ENCODE data around the gene FXYD6. TPM values are rescaled to one million over a fixed set of nuclear protein-coding genes. Genes with fewer than 3 reads are reported as not detected.

FXYD6 gene
- total and polyA plus RNA-seq, 2 of the 8 experiments (the other 6 are each of a cell fraction or from before 2014, with no cell fraction given), result 44.6 to 117 TPM

- H3K4me2 ChIP-seq (ENCODE audit: insufficient read depth in 1 of 2, low read depth in 2 of 2, low read length in 2 of 2), result peak overlapping the region; percentile 79 to 100
Measured at GRCh38 chr11:117795638-117796455, 80.6 kb downstream of the FXYD6 start.

More at GRCh38 chr11:117795638-117796455, 80.6 kb downstream of the FXYD6 start:
- no peak overlapping the region for H3K23ac ChIP-seq (ENCODE audit: insufficient read length)
- H3K79me2 ChIP-seq (ENCODE audit: control insufficient read depth in 1 of 2, insufficient read depth in 2 of 2, low read length in 2 of 2), result no peaks in the 10 kb centered on the region
- DNase-seq (ENCODE audit: low read depth in 1 of 2, low spot score in 2 of 2), result peak in 1 of 2 experiments; percentile 67
- H3K18ac ChIP-seq (ENCODE audit: extremely low read depth, low read length), result peak overlapping the region; percentile 78
- H3K14ac ChIP-seq (ENCODE audit: insufficient read length), result no peak overlapping the region
- peaks cover 0 to 2% of the 10 kb centered on the region in 2 experiments for H4K20me1 ChIP-seq (replicated peaks in 1 of 2; ENCODE audit: control insufficient read depth in 1 of 2, insufficient read depth in 2 of 2, low read length in 2 of 2)
- 3% methylated on average over 52 of the region's 53 CpGs; no CpG with 5 or more reads in 1 of the 2 experiments for WGBS, 2 experiments (ENCODE audit: extremely low coverage in 1 of 2, insufficient coverage in 1 of 2, insufficient read length in 1 of 2, insufficient replicate concordance in 2 of 2, low coverage in 1 of 2, low lambda C conversion rate in 2 of 2, missing lambda C conversion rate in 1 of 2)
- H3K79me1 ChIP-seq (ENCODE audit: low read depth, low read length), result no peaks in the 10 kb centered on the region
- TF ChIP-seq RXRA (IDR thresholded peaks at IDR 0.05; ENCODE audit: insufficient read depth, low read depth, low read length) (no peak), SUZ12 (IDR thresholded peaks at IDR 0.05; ENCODE audit: low read length) (peak; percentile 79), KDM4A (IDR thresholded peaks at IDR 0.05; ENCODE audit: low read depth, low read length, severe bottlenecking) (no peak), RFX5 (IDR thresholded peaks at IDR 0.05; ENCODE audit: borderline replicate concordance, low read depth, low read length) (no peak), RNF2 (IDR thresholded peaks at IDR 0.05; ENCODE audit: borderline replicate concordance, low read depth, low read length, missing control alignments, poor library complexity, severe bottlenecking) (peak; percentile 52), EP300 (IDR thresholded peaks at IDR 0.05; ENCODE audit: borderline replicate concordance in 1 of 2, low read depth in 2 of 2, low read length in 2 of 2) (no peak), SIX5 (IDR thresholded peaks at IDR 0.05; ENCODE audit: low read depth, low read length) (no peak), EZH2 (IDR thresholded peaks at IDR 0.05; ENCODE audit: low read depth, low read length, severe bottlenecking) (peak; percentile 87)
- TF ChIP-seq, protein P1, sequence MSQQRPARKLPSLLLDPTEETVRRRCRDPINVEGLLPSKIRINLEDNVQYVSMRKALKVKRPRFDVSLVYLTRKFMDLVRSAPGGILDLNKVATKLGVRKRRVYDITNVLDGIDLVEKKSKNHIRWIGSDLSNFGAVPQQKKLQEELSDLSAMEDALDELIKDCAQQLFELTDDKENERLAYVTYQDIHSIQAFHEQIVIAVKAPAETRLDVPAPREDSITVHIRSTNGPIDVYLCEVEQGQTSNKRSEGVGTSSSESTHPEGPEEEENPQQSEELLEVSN (IDR thresholded peaks at IDR 0.05), result 0 out of 2 replicates have a peak, but pooled peaks have one; percentile 56
- H3K27me3 ChIP-seq (replicated peaks in 1 of 4; ENCODE audit: control insufficient read depth in 3 of 4, extremely low read depth in 1 of 4, insufficient read depth in 3 of 4, low read length in 3 of 4), result peaks cover 27 to 66% (median 58%) of the 10 kb centered on the region in 4 experiments
- no peak overlapping the region for H3K4ac ChIP-seq (replicated peaks; ENCODE audit: insufficient read length, low read depth, low read length)
- no peak overlapping the region for H3K27ac ChIP-seq (ENCODE audit: low read depth, low read length)
- no peak overlapping the region for H3K9ac ChIP-seq (replicated peaks in 1 of 4; ENCODE audit: extremely low read depth in 1 of 4, low read depth in 3 of 4, low read length in 3 of 4)
- H3K9me3 ChIP-seq (ENCODE audit: insufficient read depth in 2 of 2, low read depth in 1 of 2, low read length in 1 of 2), result no peaks in the 10 kb centered on the region
- H3K36me3 ChIP-seq (ENCODE audit: control insufficient read depth in 2 of 4, insufficient read depth in 4 of 4, low read length in 3 of 4), result no peaks in the 10 kb centered on the region
- H4K91ac ChIP-seq (replicated peaks; ENCODE audit: insufficient read length, low read length), result no peak overlapping the region
- H3K4me3 ChIP-seq (ENCODE audit: extremely low read depth in 1 of 4, insufficient read depth in 2 of 4, low read depth in 3 of 4, low read length in 4 of 4), result peak overlapping the region; percentile 23 to 72 (median 54)
- H4K8ac ChIP-seq (ENCODE audit: extremely low read depth, insufficient read depth, low read length), result no peak overlapping the region
- H2BK15ac ChIP-seq (ENCODE audit: low read length), result no peak overlapping the region
- no peak overlapping the region for H2BK120ac ChIP-seq (replicated peaks; ENCODE audit: low read depth, low read length)
- H2BK12ac ChIP-seq (ENCODE audit: low read depth, low read length), result no peak overlapping the region; the same call in 1 of the 2 replicates
- ChIA-PET CTCF (ENCODE audit: partially characterized antibody) (interaction anchor here (3.6 to 5.1 kb wide), 2 partner anchors 12 to 370 kb away, joined by 10 to 30 read pairs; no protein-coding TSS in a partner anchor), POLR2A (ENCODE audit: partially characterized antibody) (no interaction called here)
- H2BK5ac ChIP-seq (ENCODE audit: low read depth, low read length), result peak overlapping the region; percentile 52; the same call in 1 of the 2 replicates
- no peak overlapping the region for H4K5ac ChIP-seq (ENCODE audit: insufficient read length, low read depth, low read length)
- H3K56ac ChIP-seq (replicated peaks; ENCODE audit: insufficient read length, low read depth, low read length), result no peak overlapping the region
- H3K4me1 ChIP-seq (replicated peaks in 1 of 4; ENCODE audit: control insufficient read depth in 3 of 4, insufficient read depth in 4 of 4, low read length in 3 of 4), result peaks cover 0 to 13% (median 6%) of the 10 kb centered on the region in 4 experiments; a peak in 5 of 7 replicates
- FAIRE-seq, result no peak
- peaks cover 16% of the 10 kb centered on the region for H3K23me2 ChIP-seq (ENCODE audit: low read depth, low read length)
- peak overlapping the region; percentile 94 for H2AFZ ChIP-seq (ENCODE audit: low read length)
- no peak overlapping the region for H2AK5ac ChIP-seq (ENCODE audit: low read depth, low read length)
- H2BK20ac ChIP-seq (ENCODE audit: low read length), result no peak overlapping the region; the same call in 1 of the 2 replicates
